NCI-H510A (cell line): ENCODE data around the gene SAMD10.
"Not testable (repeated sequence)": the region's sequence is repeated elsewhere in the genome, so short reads cannot be mapped to it uniquely, and the experiment has no call there.

Source experiments
- DNase-seq: peaks from one replicate; lab custom pipeline; 2025; lab: John Stamatoyannopoulos, UW

SAMD10 gene

DNA sequence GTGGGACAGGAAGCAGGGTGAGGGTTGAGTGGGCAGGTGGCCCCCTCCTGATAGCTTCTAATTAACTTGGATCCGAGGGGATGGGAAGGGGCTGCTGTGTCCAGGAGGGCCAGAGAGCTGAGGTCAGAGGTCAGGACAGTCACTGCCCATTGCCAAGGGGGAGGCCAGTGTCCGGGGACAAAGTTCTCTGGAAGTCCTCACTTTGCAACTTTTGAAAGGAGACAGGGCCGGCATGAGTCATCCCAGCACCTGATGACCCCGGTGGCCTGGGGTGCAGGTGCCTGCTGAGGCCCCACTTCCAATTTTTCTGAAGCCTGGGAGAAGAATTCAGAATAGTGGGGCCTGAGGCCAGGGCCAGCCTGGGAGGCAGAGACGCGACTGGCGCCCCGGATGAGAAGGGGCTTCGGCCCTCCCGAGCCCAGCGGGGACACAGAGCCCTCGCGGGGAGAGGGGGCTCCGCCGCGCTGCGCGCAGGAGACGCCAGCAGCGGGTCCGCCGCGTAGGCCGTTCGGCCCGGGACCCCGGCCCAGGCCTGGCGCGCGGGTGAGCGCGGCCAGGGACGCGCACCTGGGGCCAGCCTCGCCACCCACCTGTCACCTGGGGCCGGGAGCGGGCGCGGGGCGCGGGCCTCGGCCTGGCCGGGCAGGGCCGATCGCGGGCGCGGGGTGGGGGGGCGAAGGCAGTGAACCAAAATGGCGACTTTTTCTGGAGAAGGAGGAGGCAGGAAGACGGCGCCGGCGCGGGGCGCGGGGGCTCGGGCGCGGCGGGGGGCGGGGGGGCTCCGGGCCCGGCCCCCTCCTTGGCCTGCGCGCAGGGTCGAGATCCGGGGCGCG is 10.3 kb downstream of the SAMD10 start:
- DNase-seq: no peak

DNA sequence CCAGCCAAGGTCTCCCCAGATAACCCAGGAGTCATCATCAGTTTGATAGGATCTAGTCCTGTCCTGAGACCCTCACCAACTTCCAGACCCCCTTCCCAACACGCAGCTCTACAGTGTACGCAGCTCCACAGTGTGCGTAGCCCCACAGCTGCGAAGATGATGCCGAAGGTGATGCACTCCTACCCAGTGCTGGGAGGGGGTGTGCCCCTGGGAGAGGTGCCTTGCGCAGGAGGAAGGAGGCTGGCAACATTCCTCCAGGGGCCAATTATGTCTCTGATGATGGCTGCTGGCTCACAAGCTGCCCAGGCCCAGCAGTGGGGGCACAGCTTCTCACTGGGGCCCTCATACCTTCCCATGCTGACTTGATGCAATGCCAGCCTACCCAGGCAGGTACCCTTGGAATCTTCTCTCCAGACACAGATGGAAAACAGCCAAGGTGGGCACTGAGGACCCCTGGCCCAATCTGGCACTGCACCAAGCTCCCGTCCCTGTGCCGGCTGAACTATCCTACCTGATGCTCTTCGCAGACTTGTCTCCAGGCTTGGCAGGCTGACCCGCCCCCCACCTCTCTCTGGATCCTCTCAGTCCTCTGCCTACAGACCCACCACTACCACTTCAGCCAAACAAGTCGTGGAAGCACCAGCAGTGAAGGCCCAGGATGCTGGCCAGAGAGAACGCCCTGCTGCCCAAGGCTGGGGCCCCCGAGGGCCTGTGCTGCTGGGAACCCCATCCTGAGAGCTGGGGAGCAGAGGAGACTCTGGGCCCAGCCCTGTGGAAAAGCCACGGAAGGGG is 11.1 kb downstream of the SAMD10 start:
- DNase-seq: no peak

DNA sequence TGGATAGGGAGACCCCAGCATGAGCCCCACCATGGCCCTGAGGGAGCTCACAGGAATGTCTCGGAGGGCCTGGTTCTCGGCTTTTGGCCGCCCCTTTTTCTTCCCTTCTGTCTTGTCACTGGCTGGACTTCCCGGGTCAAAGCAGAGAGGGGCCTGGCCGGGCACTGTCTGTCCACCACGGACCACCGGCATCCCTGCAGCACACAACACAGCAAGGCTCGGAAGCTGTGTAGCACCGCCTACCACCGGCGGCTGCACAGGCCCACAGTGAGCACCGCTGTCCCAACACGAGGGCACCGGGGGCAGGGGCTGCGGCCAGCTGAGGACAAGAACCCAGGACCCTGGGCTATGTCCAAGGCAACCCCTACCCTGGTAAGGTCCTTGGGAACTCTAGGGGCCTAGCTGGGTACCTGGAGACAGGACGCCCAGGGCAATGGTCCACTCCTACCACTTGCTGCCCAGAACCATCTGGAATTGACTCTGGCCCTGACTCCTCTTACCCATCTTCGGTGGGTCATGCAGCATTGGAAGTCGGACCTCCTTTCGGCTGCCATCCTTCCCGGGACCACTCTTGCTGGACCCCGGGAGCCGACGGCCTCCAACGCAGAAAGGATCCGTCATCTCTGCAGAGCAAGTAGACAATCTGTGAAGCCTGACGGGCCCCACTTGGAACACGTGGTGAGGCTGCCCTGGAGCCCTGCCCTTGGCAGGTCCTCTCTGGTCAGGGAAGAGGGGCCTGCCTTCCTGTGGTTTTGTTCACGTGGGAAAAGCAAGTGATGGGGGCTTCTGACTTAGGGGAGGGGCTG is 11.9 kb downstream of the SAMD10 start:
- DNase-seq: no peak

DNA sequence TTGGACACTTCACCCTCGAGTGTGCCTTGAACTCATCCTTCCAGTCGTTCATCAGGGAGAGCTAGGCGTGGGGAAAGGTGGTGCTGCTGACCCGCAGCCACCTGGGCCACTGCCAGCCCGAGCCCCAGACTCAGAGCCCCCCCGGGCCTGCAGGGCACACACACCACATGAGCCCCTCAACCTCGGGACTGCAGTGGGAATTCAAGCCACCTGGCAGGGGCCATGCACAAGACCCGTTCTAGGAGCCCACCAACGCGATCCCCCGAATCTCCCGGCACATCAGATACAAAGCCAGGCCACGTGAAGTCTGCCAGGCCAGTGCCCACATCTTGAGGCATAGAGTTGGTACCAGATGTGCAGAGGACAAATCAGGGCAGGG is 12.5 kb downstream of the SAMD10 start:
- DNase-seq: no peak

DNA sequence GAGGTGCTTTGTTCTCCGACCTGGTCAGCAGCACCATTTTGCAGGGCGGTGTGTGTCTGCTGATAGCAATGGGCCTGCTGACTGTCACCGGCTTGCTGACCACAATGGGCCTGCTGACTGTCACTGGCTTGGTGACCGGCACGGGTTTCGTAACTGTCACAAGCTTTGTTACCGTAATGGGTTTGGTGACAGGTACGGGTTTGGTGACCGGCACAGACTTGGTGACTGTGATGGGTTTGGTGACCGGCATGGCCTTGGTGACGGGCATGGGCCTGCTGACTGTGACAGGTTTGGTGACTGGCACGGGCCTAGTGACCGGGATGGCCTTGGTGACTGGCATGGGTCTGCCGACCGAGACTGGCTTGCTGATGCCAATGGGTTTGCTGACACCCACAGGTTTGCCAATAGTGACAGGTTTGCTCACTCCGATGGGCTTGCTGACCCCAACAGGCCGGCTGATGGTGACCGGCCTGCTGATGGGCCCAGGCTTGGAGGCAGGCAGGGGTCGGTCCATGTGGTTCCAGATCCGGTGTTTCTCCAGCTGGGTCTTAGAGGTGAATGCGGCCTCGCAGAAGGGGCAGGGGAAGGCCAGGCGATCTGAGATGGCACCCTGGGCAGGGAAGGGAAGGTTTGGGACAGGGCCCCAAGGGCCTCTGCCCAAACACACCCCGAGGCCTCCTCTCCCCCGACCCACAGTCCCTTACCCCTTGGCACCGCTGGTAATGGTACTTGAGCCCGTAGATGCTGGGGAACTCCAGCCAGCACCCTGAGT is 13.1 kb downstream of the SAMD10 start:
- no peak for DNase-seq

DNA sequence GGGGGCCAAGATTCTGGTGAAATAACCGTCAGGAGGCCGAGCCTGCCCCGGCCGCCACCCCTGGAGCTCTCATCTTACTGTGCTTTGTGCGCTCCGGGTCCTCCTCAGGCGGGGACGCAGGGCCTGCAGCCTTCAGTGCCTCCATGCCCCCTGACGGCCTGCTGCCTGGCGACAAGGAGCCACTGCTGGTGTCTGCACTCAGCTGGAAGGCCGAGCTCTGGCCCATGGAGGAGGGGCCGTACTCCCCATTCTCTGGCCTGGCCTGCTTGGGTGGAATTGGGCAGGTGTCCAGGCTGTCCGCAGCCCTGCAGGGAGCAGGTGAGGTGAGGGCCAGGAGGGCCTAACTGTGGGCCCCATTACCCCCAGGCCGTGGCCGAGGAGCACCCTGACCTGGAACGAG is 15.0 kb downstream of the SAMD10 start:
- DNase-seq: no peak

DNA sequence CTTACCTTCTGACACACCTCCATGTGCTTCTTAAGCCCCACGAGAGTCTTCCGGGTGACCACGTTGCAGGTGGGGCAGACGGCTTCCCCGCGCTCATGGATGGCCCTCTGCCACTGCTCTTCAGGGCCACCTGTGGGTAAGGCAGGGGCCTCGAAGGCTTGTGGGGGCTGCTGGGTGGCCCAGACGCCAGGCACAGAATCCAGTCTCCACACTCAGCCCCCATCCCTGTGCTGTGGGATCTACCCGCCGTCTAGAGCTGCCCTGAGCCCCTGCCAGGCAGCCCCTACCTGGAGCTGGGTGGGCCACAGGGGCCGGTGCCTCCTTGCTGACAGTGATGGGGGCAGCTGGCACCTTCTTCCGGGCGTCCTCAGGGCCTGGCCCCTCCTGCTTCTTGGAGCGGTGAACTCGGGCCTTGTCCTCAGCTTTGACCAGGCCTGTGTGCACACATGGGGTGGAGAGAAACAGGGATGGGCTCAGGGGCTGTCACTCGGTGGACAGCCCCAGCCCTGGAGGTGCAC is 15.6 kb downstream of the SAMD10 start:
- DNase-seq: no peak

- DNase-seq: no peak
These were observed 16.1 kb downstream of the SAMD10 start for GRCh38 chr20:63963348-63963741.

DNA sequence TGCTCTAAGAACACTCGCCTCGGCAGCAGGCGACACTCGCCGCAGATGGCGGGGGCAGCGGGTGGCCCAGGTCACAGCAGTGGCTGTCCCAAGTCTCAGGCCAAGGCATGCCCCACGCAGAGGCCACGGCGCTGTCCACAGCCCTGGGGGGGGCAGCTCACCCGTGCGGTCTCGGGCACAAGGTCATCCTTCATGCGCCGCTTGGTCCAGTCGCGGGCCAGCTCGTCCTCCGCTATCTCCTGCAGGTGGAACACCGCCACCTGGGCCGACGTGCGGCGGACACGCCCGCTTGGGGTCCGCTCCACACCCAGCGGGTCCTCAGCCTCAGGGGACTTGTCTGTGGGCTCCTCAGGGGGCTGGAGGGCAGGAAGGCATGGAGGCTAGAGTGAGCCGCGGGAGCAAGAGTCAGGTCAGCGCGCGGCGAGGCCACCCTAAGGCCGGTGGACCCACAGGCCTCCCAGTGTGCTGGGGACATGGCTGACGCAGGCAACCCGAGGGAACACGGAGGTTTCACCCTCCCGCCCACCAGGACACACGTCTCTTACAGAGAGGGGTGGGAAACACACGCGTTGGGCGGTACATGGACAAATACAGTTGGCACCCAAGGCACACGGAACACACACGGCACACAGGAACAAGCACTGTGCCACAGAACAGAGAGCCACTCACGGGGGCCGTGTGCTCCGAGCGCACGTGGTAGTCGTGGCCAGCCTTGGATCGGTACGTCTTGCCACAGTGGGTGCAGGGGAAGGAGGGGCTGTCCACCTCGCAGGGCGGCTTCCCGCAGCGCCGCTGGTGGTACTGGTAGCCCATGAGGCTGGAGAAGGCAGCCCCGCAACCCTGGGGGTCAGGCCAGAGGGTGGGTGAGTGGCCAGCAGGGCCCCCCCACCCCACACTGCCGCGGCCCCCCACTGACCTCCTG is 16.8 kb downstream of the SAMD10 start:
- no peak for DNase-seq

DNA sequence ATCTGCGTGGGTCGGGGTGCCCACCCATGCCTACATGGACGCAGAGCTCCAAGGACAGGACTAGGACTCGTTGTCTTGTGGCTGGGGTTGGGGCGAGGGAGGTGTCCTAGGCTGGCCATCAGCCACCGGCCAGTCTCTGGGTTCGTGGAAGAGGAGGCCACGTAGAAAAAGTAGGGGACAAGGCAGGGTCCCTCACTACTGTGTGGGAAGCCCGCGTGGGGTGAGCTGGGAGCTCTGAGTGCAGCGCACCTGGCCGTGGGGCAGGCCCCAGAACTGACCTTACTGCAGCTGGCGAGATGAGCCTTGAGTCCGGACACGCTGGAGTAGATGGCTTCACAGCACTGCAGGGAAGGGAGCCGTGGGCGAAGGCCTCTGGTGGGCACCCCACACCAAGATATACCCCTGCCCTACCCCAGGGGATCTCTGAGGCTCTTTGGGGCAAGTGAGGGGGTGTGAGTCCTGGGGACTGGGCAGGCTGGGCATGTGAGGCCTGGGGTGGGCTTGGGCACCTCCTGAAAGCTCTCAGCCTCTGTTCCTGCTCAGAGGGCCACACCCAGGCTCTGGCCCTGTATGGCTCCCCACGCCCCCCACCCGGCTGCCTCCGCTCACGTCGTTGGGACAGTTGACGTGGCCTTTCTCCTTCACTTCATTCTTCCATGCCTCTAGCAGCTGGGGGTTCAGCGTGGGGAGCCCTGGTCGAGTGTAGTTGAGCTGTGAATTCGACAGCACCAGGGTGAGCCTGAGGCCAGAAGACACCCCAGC is 17.6 kb downstream of the SAMD10 start:
- no peak for DNase-seq

DNA sequence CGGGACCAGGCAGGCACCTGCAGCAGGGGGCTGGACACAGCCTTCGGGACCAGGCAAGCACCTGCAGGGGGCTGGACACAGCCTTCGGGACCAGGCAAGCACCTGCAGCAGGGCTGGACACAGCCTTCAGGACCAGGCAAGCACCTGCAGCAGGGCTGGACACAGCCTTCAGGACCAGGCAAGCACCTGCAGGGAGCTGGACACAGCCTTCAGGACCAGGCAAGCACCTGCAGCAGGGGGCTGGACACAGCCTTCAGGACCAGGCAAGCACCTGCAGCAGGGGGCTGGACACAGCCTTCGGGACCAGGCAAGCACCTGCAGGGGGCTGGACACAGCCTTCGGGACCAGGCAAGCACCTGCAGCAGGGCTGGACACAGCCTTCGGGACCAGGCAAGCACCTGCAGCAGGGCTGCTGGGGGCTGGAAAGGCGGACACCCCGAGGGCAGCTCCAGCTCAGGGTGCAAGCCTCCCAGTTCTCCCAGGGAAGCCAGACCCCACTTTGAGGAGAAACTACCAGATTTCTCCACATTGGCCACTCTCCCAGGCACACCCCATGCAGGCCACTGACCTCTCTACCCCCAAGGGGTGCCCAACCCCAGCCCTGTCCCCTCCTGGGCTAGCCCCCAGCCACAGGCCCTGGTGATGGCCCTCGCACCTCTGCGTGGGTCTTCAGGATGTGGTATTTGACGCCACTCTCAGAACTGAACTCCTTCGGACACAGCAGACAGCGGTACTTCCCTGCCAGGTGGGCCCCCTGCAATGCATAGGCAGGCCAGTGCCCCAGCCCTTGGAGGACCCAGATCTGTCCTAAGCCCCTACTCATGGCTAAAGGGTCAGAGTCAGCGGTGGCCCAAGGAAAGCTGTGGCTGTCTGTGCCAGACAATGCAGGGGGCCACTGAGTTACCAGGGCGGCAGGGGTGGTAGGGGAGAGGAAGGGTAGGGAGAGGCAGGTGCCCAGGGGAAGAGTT is 18.5 kb downstream of the SAMD10 start:
- DNase-seq: not testable (repeated sequence)

- DNase-seq: no peak
These were observed 19.8 kb downstream of the SAMD10 start for GRCh38 chr20:63959699-63960075.

DNA sequence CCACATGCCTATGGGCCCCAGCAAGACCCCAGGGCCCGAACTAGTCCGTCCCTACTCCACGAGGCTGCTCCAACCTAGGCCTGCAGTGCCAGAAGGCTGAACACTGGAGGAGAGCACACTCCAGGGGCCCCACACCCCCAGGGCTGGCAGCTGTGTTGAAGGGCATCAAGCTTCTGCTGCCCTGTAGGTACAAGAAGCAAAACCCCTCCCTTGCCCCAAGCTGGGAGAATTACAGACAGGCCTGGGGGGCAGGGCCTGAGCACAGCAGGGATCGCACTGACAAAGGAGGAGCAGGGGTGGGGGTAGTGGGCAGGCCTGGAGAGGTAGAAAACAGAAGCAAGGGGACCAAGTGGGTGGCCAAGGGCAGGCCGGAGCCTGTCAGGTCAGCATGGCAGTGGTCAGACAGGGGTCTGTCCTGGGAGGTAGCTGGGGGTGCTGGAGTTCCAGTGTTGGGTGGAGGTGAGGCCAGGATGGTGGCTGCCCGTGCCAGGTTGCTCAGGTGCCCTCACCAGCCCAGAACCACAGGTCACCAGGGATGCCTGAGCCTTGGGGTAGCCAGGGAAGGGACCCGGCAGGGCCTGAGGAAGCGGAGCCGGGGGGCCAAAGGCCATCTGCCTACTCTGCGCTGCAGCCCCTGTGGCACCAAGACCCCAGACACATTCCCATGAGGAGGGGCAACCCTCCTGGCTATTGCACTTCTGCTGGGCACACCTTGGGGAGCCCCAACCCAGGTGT is 20.3 kb downstream of the SAMD10 start:
- DNase-seq: no peak

- no peak for DNase-seq
These were observed 21.0 kb downstream of the SAMD10 start for GRCh38 chr20:63958471-63958870.

DNA sequence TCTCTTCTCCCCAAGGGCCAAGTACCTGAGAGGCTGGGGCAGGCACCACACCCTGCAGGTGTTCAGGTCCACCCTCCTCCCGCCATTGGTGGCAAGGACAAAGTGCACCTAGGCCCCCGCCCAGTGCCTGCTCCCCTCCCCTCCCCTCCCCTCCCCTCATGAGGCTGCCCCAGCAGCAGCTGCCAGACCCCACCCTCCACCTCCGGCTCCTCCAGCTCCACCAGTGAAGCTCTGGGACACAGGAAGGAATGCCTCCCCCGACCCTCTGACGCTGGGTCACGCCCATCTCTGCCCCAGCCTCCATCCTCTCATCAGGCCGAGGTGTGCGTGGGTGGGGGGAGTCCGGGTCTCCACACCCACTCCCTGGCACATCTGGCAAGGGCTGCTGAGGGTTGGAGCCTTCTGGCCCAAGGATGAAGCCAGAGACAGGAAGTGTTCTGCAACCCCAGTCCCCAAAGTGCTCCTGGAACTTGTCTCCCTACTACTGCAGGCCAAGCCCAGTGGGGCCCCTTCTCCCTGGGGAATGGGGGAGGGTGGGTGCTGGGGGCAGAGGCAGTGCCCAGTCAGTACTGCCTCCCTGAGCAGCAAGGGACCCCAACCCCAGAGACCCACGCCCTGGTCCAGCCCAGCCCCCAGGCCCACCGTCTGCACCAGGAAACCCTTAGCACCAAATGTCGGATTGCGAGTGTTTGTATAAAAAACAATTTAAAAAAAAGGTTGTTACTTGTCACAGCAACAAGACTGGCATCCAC is 21.6 kb downstream of the SAMD10 start:
- peak; percentile 94 for DNase-seq

DNA sequence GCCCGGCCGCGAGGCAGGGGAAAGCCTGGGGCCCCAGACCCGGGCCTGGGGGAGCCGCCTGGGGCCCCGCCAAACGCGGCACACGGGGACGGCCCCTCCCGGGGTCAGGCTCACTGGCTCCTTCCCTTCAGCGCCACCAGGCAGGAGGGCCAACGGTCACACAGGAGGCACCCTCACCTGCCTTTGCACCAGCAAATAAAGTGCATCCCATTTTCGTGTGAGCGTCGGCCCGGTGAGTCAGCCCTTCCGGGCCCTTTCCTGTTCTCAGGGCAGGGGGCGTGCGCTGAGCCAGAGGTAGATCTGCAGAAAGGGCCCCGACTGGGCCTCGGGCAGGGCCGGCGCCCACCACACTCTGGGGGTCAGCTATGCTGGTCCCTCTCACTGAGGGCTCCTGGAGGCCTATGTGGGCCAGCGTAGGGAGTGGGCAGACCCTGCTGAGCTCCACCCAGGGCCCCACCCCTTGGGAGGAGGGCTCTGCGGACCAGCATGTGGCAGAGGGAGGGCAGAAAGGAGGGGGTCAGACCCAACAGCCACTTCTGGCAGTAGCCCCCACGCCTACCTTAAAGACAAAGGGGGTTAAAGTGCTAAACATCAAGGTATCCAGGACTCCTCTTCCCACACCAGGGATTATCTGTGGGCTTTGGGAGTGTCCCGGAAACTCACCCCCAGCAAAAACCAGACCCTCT is 22.3 kb downstream of the SAMD10 start:
- DNase-seq: peak; percentile 83

- no peak for DNase-seq
These were observed 22.8 kb downstream of the SAMD10 start for GRCh38 chr20:63956664-63957003.
